A549 (cell line): ENCODE measurements around the gene SLX1A. TPM values are rescaled to one million over a fixed set of nuclear protein-coding genes. Genes with fewer than 3 reads are reported as not detected.

Experiments
- ATAC-seq, 2 experiments: fragments of 200-7000 bp in 1 of 2; fragments of >200 bp in 1 of 2; cut with Nextera tagmentation in 1 of 2; cut with Tn5 transposase in 1 of 2; 3 replicates each; pipeline versions ENCODE4 v1.8.0 to v1.9.1; 2018 to 2020; ENCODE audit warnings: mild to moderate bottlenecking in 1 of 2, moderate library complexity in 1 of 2
- CTCF ChIA-PET: fragments of 300-600 bp; sonication (Branson Sonifier 250); formaldehyde crosslinking; extraction: SDS; loops from one replicate; lab custom pipeline; 2021; ENCODE audit warnings: antibody characterized with exemption, inconsistent platforms; lab: Yijun Ruan, JAX
- POLR2A ChIA-PET: fragments of 350-600 bp; formaldehyde crosslinking; extraction: SDS; loops from one replicate; lab custom pipeline; 2021; ENCODE audit warnings: antibody characterized with exemption, inconsistent platforms; lab: Yijun Ruan, JAX
- DNase-seq, 2 experiments: peaks; one replicate each; pipeline versions ENCODE4 v3.0.0 to v3.0.0-alpha.2; 2011 to 2016; ENCODE audit warnings: low read depth in 1 of 2, low spot score in 1 of 2
- FAIRE-seq: peaks from 2 replicates; lab custom pipeline; 2011; peaks lifted over from hg19 to GRCh38; lab: Jason Lieb, UNC
- H3K27ac ChIP-seq, 2 experiments: fragments of >200 bp; sonication (Bioruptor Twin); formaldehyde crosslinking; 3 replicates each; pipeline ENCODE4 v1.5.1; 2016 to 2017
- H3K4me1 ChIP-seq: fragments of >200 bp; sonication (Bioruptor Twin); formaldehyde crosslinking; 3 replicates; pipeline ENCODE4 v1.6.1; 2016
- H3K4me2 ChIP-seq: fragments of >200 bp; sonication (Bioruptor Twin); formaldehyde crosslinking; 3 replicates; pipeline ENCODE4 v1.6.1; 2016
- H3K4me3 ChIP-seq: fragments of >200 bp; sonication (Bioruptor Twin); formaldehyde crosslinking; 3 replicates; pipeline ENCODE4 v1.5.1; 2016
- H3K9me3 ChIP-seq: fragments of >200 bp; sonication (Bioruptor Twin); formaldehyde crosslinking; 3 replicates; pipeline ENCODE4 v1.6.1; 2016
- ATOH8 ChIP-seq: fragments of 250-450 bp; sonication (Bioruptor Pico); IDR thresholded peaks from 2 replicates; pipeline ENCODE4 v1.5.0; 2020; ENCODE audit warnings: low read depth, mild to moderate bottlenecking, moderate library complexity
- CBX2 ChIP-seq: fragments of 200-600 bp; sonication (generic); IDR thresholded peaks from 2 replicates; pipeline ENCODE4 v1.6.1; 2016; ENCODE audit warnings: low read depth, mild to moderate bottlenecking, borderline replicate concordance
- CEBPB ChIP-seq, 2 experiments: fragments of >200 bp in 1 of 2; sonication (Bioruptor Twin) in 1 of 2; formaldehyde crosslinking in 1 of 2; IDR thresholded peaks; 2 replicates each; pipeline ENCODE4 v1.6.1; 2012 to 2016
- E2F6 ChIP-seq: IDR thresholded peaks from 2 replicates; pipeline ENCODE4 v1.6.1; 2012; ENCODE audit warnings: low read depth, borderline replicate concordance
- EHF ChIP-seq: fragments of 250-450 bp; sonication (Bioruptor Pico); IDR thresholded peaks from 2 replicates; pipeline ENCODE4 v1.5.0; 2020; ENCODE audit warnings: mild to moderate bottlenecking
- EHMT2 ChIP-seq: fragments of 200-600 bp; sonication (generic); IDR thresholded peaks from 2 replicates; pipeline ENCODE4 v1.6.1; 2016; ENCODE audit warnings: antibody characterized with exemption, low read depth, mild to moderate bottlenecking, moderate library complexity
- EP300 ChIP-seq, 2 experiments: fragments of >200 bp; sonication (Bioruptor Twin); formaldehyde crosslinking; IDR thresholded peaks; 2 replicates in 1 of 2; 3 replicates in 1 of 2; pipeline ENCODE4 v1.6.1; 2016 to 2017
- ESRRA ChIP-seq: fragments of 150-350 bp; IDR thresholded peaks from 2 replicates; pipeline ENCODE4 v1.6.1; 2014; ENCODE audit warnings: mild to moderate bottlenecking, low read length, borderline replicate concordance
- FOSB ChIP-seq: fragments of 250-450 bp; sonication (Bioruptor Pico); IDR thresholded peaks from 2 replicates; pipeline ENCODE4 v1.5.0; 2020; ENCODE audit warnings: mild to moderate bottlenecking, moderate library complexity
- FOXS1 ChIP-seq: fragments of 250-450 bp; sonication (Bioruptor Pico); IDR thresholded peaks from 2 replicates; pipeline ENCODE4 v1.5.0; 2020; ENCODE audit warnings: mild to moderate bottlenecking, moderate library complexity
- GATA3 ChIP-seq: IDR thresholded peaks from 2 replicates; pipeline ENCODE4 v1.6.1; 2012; ENCODE audit warnings: borderline replicate concordance
- HEYL ChIP-seq: fragments of 250-450 bp; sonication (Bioruptor Pico); IDR thresholded peaks from 2 replicates; pipeline ENCODE4 v1.8.0; 2021; ENCODE audit warnings: mild to moderate bottlenecking, moderate library complexity
- HOXB5 ChIP-seq: fragments of 250-450 bp; sonication (Bioruptor Pico); IDR thresholded peaks from 2 replicates; pipeline ENCODE4 v1.5.0; 2020; ENCODE audit warnings: mild to moderate bottlenecking, moderate library complexity
- JUNB ChIP-seq: fragments of >200 bp; sonication (Bioruptor Twin); formaldehyde crosslinking; IDR thresholded peaks from 2 replicates; pipeline ENCODE4 v1.6.1; 2016
- MAFK ChIP-seq: fragments of 450-650 bp; IDR thresholded peaks from 2 replicates; pipeline ENCODE4 v1.6.1; 2014; ENCODE audit not compliant: partially characterized antibody
- MYC ChIP-seq: IDR thresholded peaks from 2 replicates; pipeline ENCODE4 v1.6.1; 2012; ENCODE audit warnings: mild to moderate bottlenecking, inconsistent platforms, low read length, improper control_type of control experiment, borderline replicate concordance
- NPAS2 ChIP-seq: fragments of 250-450 bp; sonication (Bioruptor Pico); IDR thresholded peaks from 2 replicates; pipeline ENCODE4 v1.8.0; 2022; ENCODE audit warnings: mild to moderate bottlenecking, moderate library complexity, borderline replicate concordance
- POLR2AphosphoS2 ChIP-seq: conservative IDR thresholded peaks from 2 replicates; pipeline ENCODE4 v1.6.1; 2012; ENCODE audit warnings: low read length, improper control_type of control experiment, inconsistent platforms
- RAD21 ChIP-seq, 2 experiments: fragments of >200 bp in 1 of 2; sonication (Bioruptor Twin) in 1 of 2; formaldehyde crosslinking in 1 of 2; IDR thresholded peaks in 1 of 2; conservative IDR thresholded peaks in 1 of 2; 2 replicates in 1 of 2; 3 replicates in 1 of 2; pipeline ENCODE4 v1.6.1; 2012 to 2018; ENCODE audit warnings: inconsistent platforms in 1 of 2
- RCOR1 ChIP-seq: fragments of 150-350 bp; IDR thresholded peaks from 2 replicates; pipeline ENCODE4 v1.6.1; 2014; ENCODE audit warnings: antibody characterized with exemption, low read length, low read depth
- RNF2 ChIP-seq: fragments of 200-600 bp; sonication (generic); IDR thresholded peaks from 2 replicates; pipeline ENCODE4 v1.6.1; 2016; ENCODE audit warnings: low read depth, mild to moderate bottlenecking, antibody characterized with exemption, moderate library complexity, borderline replicate concordance
- ZFP36 ChIP-seq: fragments of 450-650 bp; IDR thresholded peaks from 2 replicates; pipeline ENCODE4 v1.6.1; 2014; ENCODE audit warnings: borderline replicate concordance; ENCODE audit not compliant: partially characterized antibody
- ZSCAN20 ChIP-seq: fragments of 250-450 bp; sonication (Bioruptor Pico); IDR thresholded peaks from 2 replicates; pipeline ENCODE4 v1.8.0; 2022; ENCODE audit warnings: mild to moderate bottlenecking, moderate library complexity
- WGBS: methylation state at CpG from one replicate; pipeline ENCODE4 v1.1.6; 2017; ENCODE audit errors: missing lambda C conversion rate; 5-methylcytosine and 5-hydroxymethylcytosine counted together
- polyA plus RNA-seq, 4 experiments: library from polyadenylated mRNA; depleted of rRNA in 3 of 4; stranded (reverse); fragments of >200 nt; fragmentation: RNase III in 1 of 4; extraction: RNeasy Plus Mini Kit Qiagen cat#74134 plus additional on column Dnase treatment in 1 of 4; gene quantifications; 2 replicates in 3 of 4; 3 replicates in 1 of 4; pipeline ENCODE4 v1.2.3, GENCODE V29; 2011 to 2017
- TF ChIP-seq, protein P1 (sequence below): fragments of >200 bp; sonication (Bioruptor Twin); formaldehyde crosslinking; IDR thresholded peaks from 2 replicates; pipeline ENCODE4 v1.6.1; 2016
- TF ChIP-seq, protein P2 (sequence below): IDR thresholded peaks from 2 replicates; pipeline ENCODE4 v1.6.1; 2012
- TF ChIP-seq, protein P3 (sequence below): fragments of >200 bp; sonication (Bioruptor Twin); formaldehyde crosslinking; IDR thresholded peaks from 3 replicates; pipeline ENCODE4 v1.6.1; 2016
- TF ChIP-seq, protein P4 (sequence below): fragments of >200 bp; sonication (Bioruptor Twin); formaldehyde crosslinking; IDR thresholded peaks from 3 replicates; pipeline ENCODE4 v1.5.1; 2016

Gene SLX1A
- polyA plus RNA-seq, 2 of the 4 experiments (the other 2 are of a cell fraction): 3.5 to 28.4 TPM

DNA sequence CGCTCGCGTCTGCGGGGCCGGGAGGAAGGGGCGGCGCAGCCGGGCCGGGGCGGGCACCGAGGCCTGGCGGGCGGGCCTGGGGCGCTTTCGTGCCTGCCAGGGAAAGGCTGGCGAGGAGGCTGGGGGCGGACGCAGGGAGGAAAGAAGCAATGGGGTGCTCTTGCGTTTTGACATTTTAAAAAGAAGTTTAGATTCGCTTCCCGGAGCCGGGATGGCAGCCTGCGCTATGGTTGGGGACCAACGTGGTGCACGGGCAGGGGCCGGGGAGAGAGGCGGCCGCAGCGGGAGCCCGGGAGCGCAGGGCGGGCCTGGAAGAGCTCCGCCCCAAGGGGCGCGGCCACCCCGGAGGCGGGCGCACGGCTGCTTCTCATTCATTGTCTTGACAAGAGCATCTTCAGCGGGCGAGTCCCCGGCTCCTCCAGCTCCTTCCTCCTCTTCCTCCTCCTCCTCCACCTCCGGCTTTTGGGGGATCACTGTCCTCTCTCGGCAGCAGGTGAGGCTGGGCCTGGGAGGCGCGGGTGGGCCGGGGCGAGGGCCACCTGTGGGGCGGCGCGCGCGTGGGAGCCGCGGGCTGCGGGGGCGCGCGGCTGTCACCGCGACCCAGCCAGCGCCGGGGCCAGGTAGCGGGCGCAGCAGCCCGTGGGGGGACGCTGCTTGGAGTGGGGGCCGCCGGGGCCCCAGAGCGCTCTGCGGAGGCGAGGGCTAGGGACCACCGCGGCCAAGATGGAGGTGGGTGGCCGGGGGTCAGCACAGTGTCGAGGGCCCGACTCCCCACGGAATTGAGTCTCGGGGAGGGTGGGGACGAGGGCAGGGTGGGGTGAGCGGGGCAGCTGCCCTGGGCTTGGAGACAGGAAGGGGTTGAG is 10.2 kb upstream of the SLX1A start, which contains the start of gene CORO1A (continued):
- TF ChIP-seq, protein P1, sequence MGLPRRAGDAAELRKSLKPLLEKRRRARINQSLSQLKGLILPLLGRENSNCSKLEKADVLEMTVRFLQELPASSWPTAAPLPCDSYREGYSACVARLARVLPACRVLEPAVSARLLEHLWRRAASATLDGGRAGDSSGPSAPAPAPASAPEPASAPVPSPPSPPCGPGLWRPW: no peak
- TF ChIP-seq, protein P2, sequence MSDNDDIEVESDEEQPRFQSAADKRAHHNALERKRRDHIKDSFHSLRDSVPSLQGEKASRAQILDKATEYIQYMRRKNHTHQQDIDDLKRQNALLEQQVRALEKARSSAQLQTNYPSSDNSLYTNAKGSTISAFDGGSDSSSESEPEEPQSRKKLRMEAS: no peak
- TF ChIP-seq EP300 (IDR thresholded peaks at IDR 0.05): no peak
- TF ChIP-seq MYC: no peak
- no peak for TF ChIP-seq GATA3
- TF ChIP-seq NPAS2 (CRISPR knock-in tag): no peak
- no peak for TF ChIP-seq CBX2
- TF ChIP-seq ATOH8 (CRISPR knock-in tag): no peak
- TF ChIP-seq RNF2: no peak
- no peak for TF ChIP-seq POLR2AphosphoS2
- TF ChIP-seq, protein P3, sequence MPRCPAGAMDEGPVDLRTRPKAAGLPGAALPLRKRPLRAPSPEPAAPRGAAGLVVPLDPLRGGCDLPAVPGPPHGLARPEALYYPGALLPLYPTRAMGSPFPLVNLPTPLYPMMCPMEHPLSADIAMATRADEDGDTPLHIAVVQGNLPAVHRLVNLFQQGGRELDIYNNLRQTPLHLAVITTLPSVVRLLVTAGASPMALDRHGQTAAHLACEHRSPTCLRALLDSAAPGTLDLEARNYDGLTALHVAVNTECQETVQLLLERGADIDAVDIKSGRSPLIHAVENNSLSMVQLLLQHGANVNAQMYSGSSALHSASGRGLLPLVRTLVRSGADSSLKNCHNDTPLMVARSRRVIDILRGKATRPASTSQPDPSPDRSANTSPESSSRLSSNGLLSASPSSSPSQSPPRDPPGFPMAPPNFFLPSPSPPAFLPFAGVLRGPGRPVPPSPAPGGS: 0 out of 3 replicates have a peak, but pooled peaks have one; percentile 32
- no peak for TF ChIP-seq RCOR1
- TF ChIP-seq, protein P4, sequence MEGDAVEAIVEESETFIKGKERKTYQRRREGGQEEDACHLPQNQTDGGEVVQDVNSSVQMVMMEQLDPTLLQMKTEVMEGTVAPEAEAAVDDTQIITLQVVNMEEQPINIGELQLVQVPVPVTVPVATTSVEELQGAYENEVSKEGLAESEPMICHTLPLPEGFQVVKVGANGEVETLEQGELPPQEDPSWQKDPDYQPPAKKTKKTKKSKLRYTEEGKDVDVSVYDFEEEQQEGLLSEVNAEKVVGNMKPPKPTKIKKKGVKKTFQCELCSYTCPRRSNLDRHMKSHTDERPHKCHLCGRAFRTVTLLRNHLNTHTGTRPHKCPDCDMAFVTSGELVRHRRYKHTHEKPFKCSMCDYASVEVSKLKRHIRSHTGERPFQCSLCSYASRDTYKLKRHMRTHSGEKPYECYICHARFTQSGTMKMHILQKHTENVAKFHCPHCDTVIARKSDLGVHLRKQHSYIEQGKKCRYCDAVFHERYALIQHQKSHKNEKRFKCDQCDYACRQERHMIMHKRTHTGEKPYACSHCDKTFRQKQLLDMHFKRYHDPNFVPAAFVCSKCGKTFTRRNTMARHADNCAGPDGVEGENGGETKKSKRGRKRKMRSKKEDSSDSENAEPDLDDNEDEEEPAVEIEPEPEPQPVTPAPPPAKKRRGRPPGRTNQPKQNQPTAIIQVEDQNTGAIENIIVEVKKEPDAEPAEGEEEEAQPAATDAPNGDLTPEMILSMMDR: no peak
- TF ChIP-seq RAD21 (conservative IDR thresholded peaks at IDR 0.05 in 1 of 2, IDR thresholded peaks at IDR 0.05 in 1 of 2): no peak
- no peak for TF ChIP-seq EHMT2
- no peak for TF ChIP-seq FOSB (CRISPR knock-in tag)
- no peak for TF ChIP-seq ZSCAN20 (CRISPR knock-in tag)

DNA sequence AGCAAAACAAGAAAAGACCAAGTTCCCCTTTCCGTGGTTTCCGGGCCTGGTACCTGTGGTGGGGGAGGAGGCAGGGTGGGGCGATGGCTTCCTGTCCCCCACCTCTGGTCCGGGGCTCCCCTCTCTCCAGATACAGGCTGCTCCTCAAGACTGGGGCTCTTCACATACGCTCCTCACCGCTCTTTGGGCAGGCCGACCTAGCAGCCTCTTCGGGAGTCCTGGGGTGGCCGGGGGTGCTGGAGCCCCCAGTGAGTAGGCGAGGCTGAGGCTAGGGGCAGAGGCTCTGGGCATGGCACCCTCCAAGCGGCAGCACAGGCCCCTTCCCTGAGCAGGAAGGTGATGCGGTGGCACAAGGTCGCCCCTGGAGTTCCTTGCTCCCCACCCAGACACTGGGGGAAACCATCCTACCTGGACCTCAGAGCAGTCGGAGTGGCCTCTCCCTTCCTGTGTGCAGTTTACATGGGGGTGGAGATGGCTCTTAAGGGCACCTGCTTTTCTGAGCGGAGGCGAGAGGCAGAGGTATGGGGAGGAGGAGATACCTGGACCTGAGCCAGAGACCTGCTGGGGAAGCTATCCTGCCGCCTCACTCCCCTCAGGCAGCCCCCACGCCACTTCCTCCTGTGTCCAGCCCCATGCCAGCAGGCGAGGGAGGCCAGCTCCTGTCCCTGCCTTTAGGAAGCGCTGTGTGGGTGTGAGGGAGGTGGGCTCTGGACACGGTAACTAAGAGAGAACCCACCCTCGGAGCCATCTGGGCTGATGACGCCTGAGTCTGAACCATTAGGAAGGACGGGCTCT is 9.4 kb upstream of the SLX1A start:
- WGBS: 80% methylated on average over 24 of the region's 24 CpGs
- DNase-seq: no peak
- Histone ChIP-seq H3K4me1 (peaks cover 20% of the 10 kb centered on the region; the same call in 2 of the 3 replicates), H3K4me2 (peak overlapping the region; percentile 95), H3K9me3 (no peaks in the 10 kb centered on the region), H3K27ac (peak overlapping the region in 1 of 2 experiments; percentile 93; a peak in 2 of 6 replicates), H3K4me3 (peak overlapping the region; percentile 55; the same call in 1 of the 3 replicates)
- ATAC-seq: no peak
- no peak for FAIRE-seq
- ChIA-PET POLR2A (no interaction called here), CTCF (no interaction called here)
- TF ChIP-seq MYC (no peak), ESRRA (no peak), HEYL (no peak), EHF (CRISPR knock-in tag) (no peak), FOSB (CRISPR knock-in tag) (no peak), MAFK (no peak), ZFP36 (no peak), JUNB (no peak), FOXS1 (CRISPR knock-in tag) (no peak), E2F6 (no peak), HOXB5 (CRISPR knock-in tag) (no peak), CEBPB (IDR thresholded peaks at IDR 0.05) (no peak)
- TF ChIP-seq, protein P3: no peak
- TF ChIP-seq, protein P4: no peak
